GM18508 (cell line): ENCODE results near the gene TAB2.
"Not testable (repeated sequence)": the region's sequence is repeated elsewhere in the genome, so short reads cannot be mapped to it uniquely, and the experiment has no call there.

Source experiments
- ATAC-seq: cut with Tn5 transposase; IDR thresholded peaks from one replicate; pipeline ENCODE4 v1.9.1; 2021; ENCODE audit warnings: moderate number of reproducible peaks; ENCODE audit not compliant: insufficient read depth, unreplicated experiment

TAB2 gene

GRCh38 chr6:149437212-149437611, 119.7 kb downstream of the TAB2 start:
- ATAC-seq, result no peak

GRCh38 chr6:149438855-149439254, 121.3 kb downstream of the TAB2 start:
- no peak for ATAC-seq

GRCh38 chr6:149439626-149440025, 122.1 kb downstream of the TAB2 start:
- ATAC-seq, result no peak

GRCh38 chr6:149440735-149441671, 123.5 kb downstream of the TAB2 start:
- no peak for ATAC-seq

- ATAC-seq, result no peak
Observed at GRCh38 chr6:149441740-149442139, 124.2 kb downstream of the TAB2 start.

GRCh38 chr6:149443411-149444181, 126.1 kb downstream of the TAB2 start:
- ATAC-seq, result no peak

GRCh38 chr6:149444360-149445094, 127.0 kb downstream of the TAB2 start:
- ATAC-seq, result not testable (repeated sequence)

GRCh38 chr6:149445095-149445466, 127.6 kb downstream of the TAB2 start:
- ATAC-seq, result no peak

- no peak for ATAC-seq
Observed at GRCh38 chr6:149445573-149445972, 128.1 kb downstream of the TAB2 start.

- ATAC-seq, result no peak
Observed at GRCh38 chr6:149446791-149447376, 129.4 kb downstream of the TAB2 start.

- ATAC-seq, result no peak
Observed at GRCh38 chr6:149448821-149449453, 131.4 kb downstream of the TAB2 start.

GRCh38 chr6:149449831-149450678, 132.5 kb downstream of the TAB2 start:
- ATAC-seq, result no peak

- no peak for ATAC-seq
Observed at GRCh38 chr6:149450679-149451375, 133.3 kb downstream of the TAB2 start.

GRCh38 chr6:149451376-149452036, 134.0 kb downstream of the TAB2 start:
- ATAC-seq, result no peak

- no peak for ATAC-seq
Observed at GRCh38 chr6:149452037-149452939, 134.8 kb downstream of the TAB2 start.

- no peak for ATAC-seq
Observed at GRCh38 chr6:149453597-149454345, 136.3 kb downstream of the TAB2 start.
